ENCODE measurements around the gene LTBP2.
A peak's percentile ranks its signal among the peaks of the same experiment; 100 is the strongest.

GRCh38 chr14:74478996-74479635 is 132.9 kb downstream of the LTBP2 start:
- TF ChIP-seq ZNF660 (tag by site-specific recombination; IDR thresholded peaks at IDR 0.05) (no peak), ZNF837 (tag by site-specific recombination; IDR thresholded peaks at IDR 0.05) (no peak), ZNF530 (tag by site-specific recombination; IDR thresholded peaks at IDR 0.05; ENCODE audit: low read depth) (no peak), ZNF121 (tag by site-specific recombination; IDR thresholded peaks at IDR 0.05) (no peak), KLF17 (tag by site-specific recombination; IDR thresholded peaks at IDR 0.05) (no peak), ZBTB7A (tag by site-specific recombination; IDR thresholded peaks at IDR 0.05; ENCODE audit: low read depth) (no peak), CTCF (tag by site-specific recombination; IDR thresholded peaks at IDR 0.05) (peak; percentile 61), ZNF48 (tag by site-specific recombination; IDR thresholded peaks at IDR 0.05) (no peak), ZBTB6 (tag by site-specific recombination; IDR thresholded peaks at IDR 0.05) (no peak), KLF9 (tag by site-specific recombination; IDR thresholded peaks at IDR 0.05; ENCODE audit: low read depth) (no peak), ZNF791 (tag by site-specific recombination; IDR thresholded peaks at IDR 0.05) (no peak)
